K562 (cell line): Measurements from ENCODE around the gene KXD1. TPM values are rescaled to one million over a fixed set of nuclear protein-coding genes. Genes with fewer than 3 reads are reported as not detected.

Source experiments
- ATF1 ChIP-seq, 2 experiments: fragments of 450-650 bp in 1 of 2; IDR thresholded peaks; 2 replicates each; pipeline ENCODE4 v1.6.1; 2016; ENCODE audit warnings: missing compliant biosample characterization in 1 of 2, missing genetic modification characterization in 1 of 2
- FOXK1 ChIP-seq: sonication (generic); formaldehyde crosslinking; IDR thresholded peaks from 2 replicates; pipeline ENCODE4 v1.8.0; 2022; ENCODE audit warnings: missing genetic modification reagents, mild to moderate bottlenecking, borderline replicate concordance
- GABPB2 ChIP-seq: fragments of 250-450 bp; sonication (Bioruptor Pico); conservative IDR thresholded peaks from 2 replicates; pipeline ENCODE4 v1.5.1; 2021; ENCODE audit warnings: mild to moderate bottlenecking
- HCFC1 ChIP-seq: IDR thresholded peaks from 2 replicates; pipeline ENCODE4 v1.6.1; 2012; ENCODE audit warnings: low read depth, low read length, improper control_type of control experiment
- HDAC2 ChIP-seq: fragments of 450-650 bp; IDR thresholded peaks from 2 replicates; pipeline ENCODE4 v1.6.1; 2016; ENCODE audit warnings: mild to moderate bottlenecking
- MLLT1 ChIP-seq, 2 experiments: fragments of 450-650 bp; IDR thresholded peaks; 2 replicates each; pipeline ENCODE4 v1.6.1; 2016
- NFIC ChIP-seq: fragments of 450-650 bp; IDR thresholded peaks from 2 replicates; pipeline ENCODE4 v1.6.1; 2017; ENCODE audit warnings: mild to moderate bottlenecking, inconsistent platforms
- NFXL1 ChIP-seq: fragments of 450-650 bp; formaldehyde crosslinking; IDR thresholded peaks from 2 replicates; pipeline ENCODE4 v1.4.0; 2021; ENCODE audit warnings: mild to moderate bottlenecking
- SREBF2 ChIP-seq: sonication (generic); formaldehyde crosslinking; IDR thresholded peaks from 2 replicates; pipeline ENCODE4 v1.4.0; 2020; ENCODE audit warnings: mild to moderate bottlenecking, missing genetic modification reagents
- TFAP4 ChIP-seq: sonication (generic); formaldehyde crosslinking; IDR thresholded peaks from 2 replicates; pipeline ENCODE4 v1.8.0; 2022; ENCODE audit warnings: missing genetic modification reagents, mild to moderate bottlenecking, moderate library complexity, borderline replicate concordance
- ZBTB2 ChIP-seq: fragments of 450-650 bp; IDR thresholded peaks from 2 replicates; pipeline ENCODE4 v1.6.1; 2016; ENCODE audit warnings: antibody characterized with exemption
- polyA plus RNA-seq, 8 experiments: library from polyadenylated mRNA; depleted of rRNA in 4 of 8; stranded (reverse) in 5 of 8; unstranded in 3 of 8; fragments of >200 nt; fragmentation: Nextera tagmentation in 2 of 8; fragmentation: Illumina TruSeq in 1 of 8; extraction: Ambion mirVana in 2 of 8; extraction: Trizol in 1 of 8; gene quantifications; 2 replicates each; pipeline versions ENCODE4 v1.2.1 to v1.2.3, GENCODE V29; 2011 to 2014; ENCODE audit warnings: inconsistent platforms in 1 of 8, missing spikeins in 1 of 8
- total RNA-seq, 7 experiments: library from RNA; depleted of rRNA in 6 of 7; stranded (reverse); fragments of >200 nt in 6 of 7; fragmentation: Illumina TruSeq in 2 of 7; extraction: Trizol in 2 of 7; gene quantifications; 2 replicates each; pipeline versions ENCODE4 v1.2.1 to v1.2.3, GENCODE V29; 2011 to 2021; ENCODE audit warnings: low replicate concordance in 1 of 7
- TF ChIP-seq, protein P1 (sequence below): sonication (generic); formaldehyde crosslinking; IDR thresholded peaks from 2 replicates; pipeline ENCODE4 v1.8.0; 2022; ENCODE audit warnings: mild to moderate bottlenecking, missing genetic modification reagents

Gene KXD1
- total and polyA plus RNA-seq, 9 of the 15 experiments (the other 6 are each of a cell fraction or from before 2014, with no cell fraction given) = 21.9 to 210 (median 118) TPM

DNA sequence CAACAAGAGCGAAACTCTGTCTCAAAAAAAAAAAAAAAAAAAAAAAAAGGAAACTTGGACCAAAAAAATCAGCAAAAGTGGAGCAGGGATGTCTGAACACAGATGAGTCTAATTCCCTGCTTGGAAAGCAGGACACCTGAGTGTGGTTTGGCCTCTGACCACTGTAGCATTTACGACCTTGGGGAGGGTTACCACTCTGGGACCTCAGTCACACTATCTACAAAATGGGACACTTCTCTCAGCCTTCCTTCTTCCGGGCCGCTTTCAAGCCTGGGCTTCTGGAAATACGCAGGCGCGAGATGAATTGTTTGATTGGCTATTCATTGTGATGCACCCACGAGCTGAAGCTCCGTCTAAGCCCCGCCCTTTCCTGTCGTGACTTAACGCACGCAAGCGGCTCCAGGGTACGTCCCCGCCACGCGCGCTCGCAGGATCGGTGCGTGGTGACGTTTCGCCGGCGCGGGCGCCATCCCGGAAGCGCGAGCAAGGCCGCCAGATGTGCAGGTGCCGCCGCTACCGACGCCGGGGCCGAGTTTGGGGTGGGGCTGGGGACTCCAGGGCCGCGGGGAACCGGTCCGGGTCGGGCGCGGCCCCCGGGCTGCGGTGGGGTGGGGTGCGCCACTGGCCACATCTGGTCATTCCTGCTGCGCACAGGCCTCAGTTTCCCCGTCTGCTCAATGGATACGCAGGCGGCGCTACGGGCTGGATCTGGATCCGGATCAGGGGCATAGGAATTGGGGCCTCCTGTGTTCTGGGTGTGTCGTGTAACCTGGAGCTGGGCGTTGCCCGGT lies at the start of gene KXD1 (continued):
- TF ChIP-seq MLLT1 (IDR thresholded peaks at IDR 0.05) (peak in 1 of 2 experiments; percentile 34; a peak in 1 of 4 replicates), GABPB2 (no peak), NFIC (peak; percentile 47), FOXK1 (CRISPR knock-in tag) (peak; percentile 38; the same call in 1 of the 2 replicates), ZBTB2 (peak; percentile 98), SREBF2 (CRISPR knock-in tag) (no peak), NFXL1 (CRISPR knock-in tag) (no peak), ATF1 (CRISPR knock-in tag; IDR thresholded peaks at IDR 0.05) (peak; percentile 60), ATF1 (tag; IDR thresholded peaks at IDR 0.05) (peak; percentile 96), HDAC2 (peak; percentile 99), TFAP4 (CRISPR knock-in tag) (peak; percentile 83), HCFC1 (peak; percentile 46; the same call in 1 of the 2 replicates)
- TF ChIP-seq, protein P1, sequence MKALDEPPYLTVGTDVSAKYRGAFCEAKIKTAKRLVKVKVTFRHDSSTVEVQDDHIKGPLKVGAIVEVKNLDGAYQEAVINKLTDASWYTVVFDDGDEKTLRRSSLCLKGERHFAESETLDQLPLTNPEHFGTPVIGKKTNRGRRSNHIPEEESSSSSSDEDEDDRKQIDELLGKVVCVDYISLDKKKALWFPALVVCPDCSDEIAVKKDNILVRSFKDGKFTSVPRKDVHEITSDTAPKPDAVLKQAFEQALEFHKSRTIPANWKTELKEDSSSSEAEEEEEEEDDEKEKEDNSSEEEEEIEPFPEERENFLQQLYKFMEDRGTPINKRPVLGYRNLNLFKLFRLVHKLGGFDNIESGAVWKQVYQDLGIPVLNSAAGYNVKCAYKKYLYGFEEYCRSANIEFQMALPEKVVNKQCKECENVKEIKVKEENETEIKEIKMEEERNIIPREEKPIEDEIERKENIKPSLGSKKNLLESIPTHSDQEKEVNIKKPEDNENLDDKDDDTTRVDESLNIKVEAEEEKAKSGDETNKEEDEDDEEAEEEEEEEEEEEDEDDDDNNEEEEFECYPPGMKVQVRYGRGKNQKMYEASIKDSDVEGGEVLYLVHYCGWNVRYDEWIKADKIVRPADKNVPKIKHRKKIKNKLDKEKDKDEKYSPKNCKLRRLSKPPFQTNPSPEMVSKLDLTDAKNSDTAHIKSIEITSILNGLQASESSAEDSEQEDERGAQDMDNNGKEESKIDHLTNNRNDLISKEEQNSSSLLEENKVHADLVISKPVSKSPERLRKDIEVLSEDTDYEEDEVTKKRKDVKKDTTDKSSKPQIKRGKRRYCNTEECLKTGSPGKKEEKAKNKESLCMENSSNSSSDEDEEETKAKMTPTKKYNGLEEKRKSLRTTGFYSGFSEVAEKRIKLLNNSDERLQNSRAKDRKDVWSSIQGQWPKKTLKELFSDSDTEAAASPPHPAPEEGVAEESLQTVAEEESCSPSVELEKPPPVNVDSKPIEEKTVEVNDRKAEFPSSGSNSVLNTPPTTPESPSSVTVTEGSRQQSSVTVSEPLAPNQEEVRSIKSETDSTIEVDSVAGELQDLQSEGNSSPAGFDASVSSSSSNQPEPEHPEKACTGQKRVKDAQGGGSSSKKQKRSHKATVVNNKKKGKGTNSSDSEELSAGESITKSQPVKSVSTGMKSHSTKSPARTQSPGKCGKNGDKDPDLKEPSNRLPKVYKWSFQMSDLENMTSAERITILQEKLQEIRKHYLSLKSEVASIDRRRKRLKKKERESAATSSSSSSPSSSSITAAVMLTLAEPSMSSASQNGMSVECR (CRISPR knock-in tag) = peak; percentile 80
